Measurements from ENCODE around the gene APH1B.

Gene APH1B

DNA sequence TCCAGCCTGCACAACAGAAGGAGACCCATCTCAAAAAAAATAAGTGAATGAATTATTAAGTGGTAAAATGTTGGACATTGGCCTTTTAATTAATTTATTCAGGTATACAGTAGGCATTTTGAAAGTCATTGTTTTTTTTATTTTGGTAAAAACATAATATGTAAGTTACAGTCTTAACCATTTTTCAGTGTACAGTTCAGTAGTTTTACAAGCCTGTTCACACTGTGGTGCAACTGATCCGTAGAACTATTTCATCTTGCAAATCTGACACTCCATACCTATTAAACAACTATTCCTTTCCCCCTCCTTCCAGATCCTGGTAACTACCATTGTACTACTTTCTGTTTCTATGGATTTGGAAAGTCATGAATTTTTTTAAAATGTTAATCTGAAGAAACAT lies 36.1 kb upstream of the APH1B start:
- Mint-ChIP-seq H3K4me3 (no peak overlapping the region), H3K27ac (ENCODE audit: low read depth) (no peak overlapping the region), H3K9me3 (no peaks in the 10 kb centered on the region), H3K27me3 (no peaks in the 10 kb centered on the region), H3K4me1 (peaks cover 74% of the 10 kb centered on the region), H3K36me3 (ENCODE audit: insufficient read depth) (peaks cover 22% of the 10 kb centered on the region)
- DNase-seq (ENCODE audit: low spot score in 2 of 2) (no peak), ATAC-seq (replicated peaks; ENCODE audit: extremely low read depth, poor library complexity, severe bottlenecking) (no peak)

DNA sequence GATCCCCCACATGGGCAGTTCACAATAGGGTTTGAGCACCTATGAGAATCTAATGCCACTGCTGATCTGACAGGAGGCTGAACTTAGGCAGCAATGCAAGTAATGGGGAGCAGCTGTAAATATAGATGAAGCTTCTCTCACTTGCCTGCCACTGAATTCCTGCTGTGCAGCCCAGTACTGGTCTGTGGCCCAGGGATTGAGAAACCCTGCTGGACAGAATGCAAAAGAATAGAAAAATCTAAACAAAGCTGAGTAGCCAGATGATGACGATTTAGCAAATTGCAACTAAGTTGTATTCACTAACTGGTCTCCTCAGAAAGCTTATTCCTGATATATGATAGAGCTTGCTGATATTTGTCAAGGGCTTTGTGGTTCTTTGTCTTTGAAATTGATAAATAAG lies 34.3 kb upstream of the APH1B start:
- H3K27me3 Mint-ChIP-seq, result no peaks in the 10 kb centered on the region
- no peak for DNase-seq (ENCODE audit: low spot score in 2 of 2)
- ATAC-seq (replicated peaks; ENCODE audit: extremely low read depth, poor library complexity, severe bottlenecking), result no peak
- H3K36me3 Mint-ChIP-seq (ENCODE audit: insufficient read depth), result peaks cover 25% of the 10 kb centered on the region
- peak overlapping the region; percentile 68 for H3K27ac Mint-ChIP-seq (ENCODE audit: low read depth)
- peaks cover 67% of the 10 kb centered on the region for H3K4me1 Mint-ChIP-seq
- H3K9me3 Mint-ChIP-seq, result no peaks in the 10 kb centered on the region
- no peak overlapping the region for H3K4me3 Mint-ChIP-seq

DNA sequence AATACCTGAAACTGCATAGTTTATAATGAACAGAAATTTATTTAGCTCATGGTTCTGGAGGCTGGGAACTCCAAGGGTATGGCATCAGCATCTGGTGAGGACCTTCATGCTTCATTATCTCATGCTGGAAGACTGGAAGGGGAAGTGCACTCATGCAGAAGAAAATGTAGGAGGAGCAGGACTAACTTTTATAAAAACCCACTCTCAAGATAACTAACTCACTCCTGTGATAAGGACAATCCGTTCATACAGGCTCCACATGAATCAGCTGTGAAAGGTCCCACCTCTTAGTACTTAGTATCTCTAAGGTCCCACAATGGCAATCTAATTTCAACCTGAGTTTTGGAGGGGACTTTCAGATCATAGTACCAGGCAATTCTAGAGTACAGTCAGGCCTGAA lies 33.6 kb upstream of the APH1B start:
- H3K4me3 Mint-ChIP-seq, result no peak overlapping the region
- H3K27me3 Mint-ChIP-seq, result no peaks in the 10 kb centered on the region
- peaks cover 64% of the 10 kb centered on the region for H3K4me1 Mint-ChIP-seq
- H3K27ac Mint-ChIP-seq (ENCODE audit: low read depth), result peak overlapping the region; percentile 68
- H3K9me3 Mint-ChIP-seq, result no peaks in the 10 kb centered on the region
- H3K36me3 Mint-ChIP-seq (ENCODE audit: insufficient read depth), result peaks cover 29% of the 10 kb centered on the region
- no peak for ATAC-seq (replicated peaks; ENCODE audit: extremely low read depth, poor library complexity, severe bottlenecking)
- DNase-seq (ENCODE audit: low spot score in 2 of 2), result no peak

DNA sequence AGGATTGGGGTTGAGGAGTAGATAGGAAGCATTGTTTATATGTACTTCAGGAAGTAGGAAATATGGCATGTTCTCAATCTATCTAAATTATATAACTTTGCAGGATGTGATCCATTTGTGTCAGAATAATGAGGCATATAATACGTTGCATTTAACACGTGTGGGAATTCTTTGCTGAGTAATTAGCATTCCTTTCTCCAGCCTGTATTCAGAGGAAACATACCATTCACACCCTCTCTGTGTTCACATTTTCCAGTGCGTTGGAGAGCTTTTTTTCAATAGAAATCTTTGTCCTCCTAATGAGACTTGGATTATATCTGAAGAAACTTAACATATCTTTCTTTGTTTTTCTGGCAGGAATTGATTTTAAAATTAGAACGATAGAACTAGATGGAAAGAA lies 33.0 kb upstream of the APH1B start:
- DNase-seq (ENCODE audit: low spot score in 2 of 2) (no peak), ATAC-seq (replicated peaks; ENCODE audit: extremely low read depth, poor library complexity, severe bottlenecking) (no peak)
- peaks cover 66% of the 10 kb centered on the region for H3K4me1 Mint-ChIP-seq
- no peaks in the 10 kb centered on the region for H3K9me3 Mint-ChIP-seq
- no peaks in the 10 kb centered on the region for H3K27me3 Mint-ChIP-seq
- no peak overlapping the region for H3K4me3 Mint-ChIP-seq
- H3K36me3 Mint-ChIP-seq (ENCODE audit: insufficient read depth), result peaks cover 30% of the 10 kb centered on the region
- H3K27ac Mint-ChIP-seq (ENCODE audit: low read depth), result peak overlapping the region; percentile 68

DNA sequence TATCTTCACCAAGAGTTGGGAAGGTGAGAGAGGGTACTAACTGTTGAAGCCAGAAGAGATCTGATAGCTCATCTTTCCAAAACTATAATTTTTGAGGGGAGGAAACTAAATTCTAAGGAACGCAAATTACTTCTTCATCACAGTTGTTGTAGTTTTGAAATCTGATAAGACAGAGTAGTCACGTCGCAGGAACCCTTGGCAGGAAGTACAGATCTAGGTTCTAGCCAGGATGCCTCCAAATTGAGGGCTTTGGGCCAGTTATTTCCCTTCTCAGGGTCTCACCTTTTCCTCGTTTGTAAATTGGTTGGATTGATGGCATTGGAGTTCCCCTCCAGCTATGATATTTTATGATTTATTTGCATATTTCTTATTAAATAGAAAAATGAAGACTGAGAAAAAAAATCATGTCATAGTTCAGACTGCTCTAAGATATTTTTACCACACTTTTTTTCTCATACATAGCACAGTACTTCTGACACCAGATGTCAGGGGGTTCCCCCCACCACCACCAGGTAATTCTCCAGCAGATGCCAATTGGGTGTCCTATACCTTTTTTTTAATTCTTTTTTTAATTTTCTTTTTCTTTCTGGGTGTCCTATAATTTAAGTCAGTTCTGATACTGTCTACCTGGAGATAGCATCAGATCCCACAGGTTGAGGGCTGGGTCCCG lies 32.3 kb upstream of the APH1B start:
- no peak for DNase-seq (ENCODE audit: low spot score in 2 of 2)
- Mint-ChIP-seq H3K36me3 (ENCODE audit: insufficient read depth) (peaks cover 36% of the 10 kb centered on the region), H3K27me3 (no peaks in the 10 kb centered on the region), H3K4me3 (no peak overlapping the region), H3K4me1 (peaks cover 62% of the 10 kb centered on the region), H3K9me3 (no peaks in the 10 kb centered on the region), H3K27ac (ENCODE audit: low read depth) (peak overlapping the region; percentile 68)
- peak; percentile 75 for ATAC-seq (replicated peaks; ENCODE audit: extremely low read depth, poor library complexity, severe bottlenecking)

DNA sequence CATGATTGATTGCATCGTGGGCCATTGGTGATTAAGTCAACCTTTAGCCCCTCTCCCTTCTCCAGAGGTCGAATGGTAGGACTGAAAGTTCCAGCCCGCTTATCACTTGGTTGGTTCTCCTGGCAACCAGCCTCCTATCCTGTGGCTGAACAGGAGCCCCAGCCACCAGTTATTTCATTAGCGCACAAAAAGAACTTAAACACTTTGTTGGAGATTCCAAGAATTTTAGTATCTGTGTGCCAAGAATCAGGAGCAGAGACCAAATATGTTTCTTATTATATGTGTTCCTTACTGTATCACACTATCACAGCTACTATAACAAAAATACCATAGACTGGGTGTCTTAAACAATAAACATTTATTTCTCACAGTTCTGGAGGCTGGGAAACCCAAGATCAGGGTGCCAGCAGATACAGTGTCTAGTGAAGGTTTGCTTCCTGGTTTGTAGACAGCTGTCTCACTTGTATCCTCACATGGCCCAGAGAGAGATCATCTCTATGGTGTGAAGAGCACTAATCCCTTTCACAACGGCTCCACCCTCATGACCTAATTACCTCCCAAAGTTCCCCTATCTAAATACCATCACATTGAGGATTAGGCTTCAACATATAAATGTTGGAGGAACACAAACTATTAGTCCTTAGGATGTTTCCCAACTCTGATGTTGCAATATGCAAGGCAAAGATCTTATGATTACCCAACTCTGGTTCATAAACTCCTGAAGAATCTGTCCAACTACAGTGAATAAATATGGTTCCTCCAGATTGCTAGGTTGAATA lies 30.5 kb upstream of the APH1B start:
- peaks cover 41% of the 10 kb centered on the region for H3K36me3 Mint-ChIP-seq (ENCODE audit: insufficient read depth)
- H3K4me3 Mint-ChIP-seq, result no peak overlapping the region
- H3K27ac Mint-ChIP-seq (ENCODE audit: low read depth), result peak overlapping the region; percentile 36
- no peaks in the 10 kb centered on the region for H3K9me3 Mint-ChIP-seq
- DNase-seq (ENCODE audit: low spot score in 2 of 2) (no peak), ATAC-seq (replicated peaks; ENCODE audit: extremely low read depth, poor library complexity, severe bottlenecking) (no peak)
- peaks cover 63% of the 10 kb centered on the region for H3K4me1 Mint-ChIP-seq
- H3K27me3 Mint-ChIP-seq, result no peaks in the 10 kb centered on the region

DNA sequence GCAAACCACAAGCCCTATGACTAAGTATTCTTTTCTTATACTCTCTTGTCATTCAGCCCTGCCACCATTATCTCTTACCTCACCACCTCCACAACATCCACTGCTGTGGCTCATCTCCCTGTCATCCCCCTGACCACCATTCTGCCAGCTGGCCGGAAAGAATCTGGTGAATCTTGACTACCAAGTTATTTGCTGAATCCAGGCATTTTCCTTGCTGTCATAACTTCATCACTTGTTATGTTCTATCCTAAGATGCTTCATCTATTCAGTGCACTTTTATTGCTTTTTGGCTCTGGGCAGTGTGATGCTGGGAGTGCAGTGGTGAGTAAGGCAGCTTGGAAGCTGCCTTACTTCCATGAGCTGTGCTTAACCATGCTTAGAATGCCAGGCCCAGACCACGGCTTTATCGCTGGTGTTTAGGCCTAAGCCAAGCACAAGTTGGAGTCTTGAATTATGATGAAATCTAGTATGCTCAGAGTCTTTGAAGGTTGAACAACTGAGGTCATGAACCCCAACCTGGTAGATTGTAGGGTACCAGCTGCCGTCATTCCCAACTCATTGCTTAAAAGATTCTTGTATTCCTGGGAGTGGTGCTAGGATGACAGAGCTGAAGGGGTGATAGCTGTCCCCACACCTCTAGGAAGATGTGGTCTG lies 27.0 kb upstream of the APH1B start:
- H3K4me3 Mint-ChIP-seq, result no peak overlapping the region
- no peaks in the 10 kb centered on the region for H3K27me3 Mint-ChIP-seq
- H3K27ac Mint-ChIP-seq (ENCODE audit: low read depth), result no peak overlapping the region
- peaks cover 49% of the 10 kb centered on the region for H3K36me3 Mint-ChIP-seq (ENCODE audit: insufficient read depth)
- H3K9me3 Mint-ChIP-seq, result no peaks in the 10 kb centered on the region
- DNase-seq (ENCODE audit: low spot score in 2 of 2) (no peak), ATAC-seq (replicated peaks; ENCODE audit: extremely low read depth, poor library complexity, severe bottlenecking) (no peak)
- peaks cover 53% of the 10 kb centered on the region for H3K4me1 Mint-ChIP-seq

DNA sequence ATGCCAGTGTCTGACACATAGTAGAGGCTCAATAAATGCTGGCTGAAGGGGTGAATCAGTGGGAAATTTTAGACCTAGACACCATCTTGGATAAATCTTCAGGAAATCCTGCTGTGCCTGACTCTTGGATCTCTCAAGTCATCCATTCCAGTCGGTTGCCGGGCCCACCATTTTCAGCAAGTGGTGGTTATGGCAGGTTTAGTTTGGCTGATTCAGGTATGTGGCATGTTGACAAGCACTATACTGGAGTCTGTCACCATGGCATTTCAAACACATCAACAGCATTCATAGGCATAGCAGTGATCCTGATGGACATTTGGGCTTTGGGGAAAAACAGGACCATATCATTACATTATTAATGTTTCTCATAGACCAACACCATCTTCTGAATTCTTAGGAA lies 25.7 kb upstream of the APH1B start:
- Mint-ChIP-seq H3K4me3 (no peak overlapping the region), H3K27me3 (no peaks in the 10 kb centered on the region), H3K9me3 (no peaks in the 10 kb centered on the region), H3K4me1 (peaks cover 55% of the 10 kb centered on the region), H3K27ac (ENCODE audit: low read depth) (no peak overlapping the region), H3K36me3 (ENCODE audit: insufficient read depth) (peaks cover 55% of the 10 kb centered on the region)
- DNase-seq (ENCODE audit: low spot score in 2 of 2) (no peak), ATAC-seq (replicated peaks; ENCODE audit: extremely low read depth, poor library complexity, severe bottlenecking) (no peak)

DNA sequence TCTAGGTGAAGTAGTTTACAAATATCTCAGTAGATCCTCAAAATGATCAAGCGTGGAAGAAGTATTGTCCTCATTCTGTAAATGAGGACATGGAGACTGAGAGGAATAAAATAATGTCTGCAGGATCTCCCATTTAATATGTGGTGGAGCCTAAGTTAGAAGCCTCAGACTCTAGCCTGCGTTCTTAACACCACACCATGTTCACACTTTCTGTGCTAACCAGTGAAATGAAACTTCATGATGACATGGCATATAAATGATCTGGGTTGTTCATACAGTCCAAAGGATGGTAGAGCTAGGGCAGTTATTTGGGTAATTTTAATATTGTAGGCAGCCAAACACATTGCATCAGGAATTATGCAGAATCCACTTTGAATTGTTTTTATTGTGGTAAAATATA lies 25.1 kb upstream of the APH1B start:
- Mint-ChIP-seq H3K4me1 (peaks cover 49% of the 10 kb centered on the region), H3K27me3 (no peaks in the 10 kb centered on the region), H3K9me3 (no peaks in the 10 kb centered on the region), H3K4me3 (no peak overlapping the region), H3K36me3 (ENCODE audit: insufficient read depth) (peaks cover 56% of the 10 kb centered on the region), H3K27ac (ENCODE audit: low read depth) (no peak overlapping the region)
- DNase-seq (ENCODE audit: low spot score in 2 of 2), result no peak
- ATAC-seq (replicated peaks; ENCODE audit: extremely low read depth, poor library complexity, severe bottlenecking), result no peak

DNA sequence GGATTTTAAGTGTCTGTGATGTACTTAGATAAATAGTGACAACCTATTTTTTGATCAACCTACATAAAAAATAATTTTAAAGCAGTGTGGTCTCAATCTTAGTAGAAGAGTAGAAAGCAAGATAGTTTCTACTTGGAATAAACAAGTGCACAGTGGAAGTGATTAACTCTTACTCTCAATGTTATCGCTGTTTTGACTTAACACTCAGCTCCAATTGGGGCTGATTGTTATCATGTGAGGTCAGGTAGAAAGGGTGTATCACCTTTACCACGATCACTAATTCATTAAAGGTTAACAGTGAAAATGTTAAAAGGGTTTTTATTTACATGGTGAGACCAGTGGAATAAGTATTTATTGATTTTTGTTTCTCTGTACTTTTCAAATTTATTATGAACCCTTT lies 22.4 kb upstream of the APH1B start:
- Mint-ChIP-seq H3K9me3 (no peaks in the 10 kb centered on the region), H3K36me3 (ENCODE audit: insufficient read depth) (peaks cover 62% of the 10 kb centered on the region), H3K27ac (ENCODE audit: low read depth) (peak overlapping the region; percentile 90), H3K4me1 (peaks cover 36% of the 10 kb centered on the region), H3K27me3 (no peaks in the 10 kb centered on the region), H3K4me3 (no peak overlapping the region)
- DNase-seq (ENCODE audit: low spot score in 2 of 2) (no peak), ATAC-seq (replicated peaks; ENCODE audit: extremely low read depth, poor library complexity, severe bottlenecking) (no peak)

DNA sequence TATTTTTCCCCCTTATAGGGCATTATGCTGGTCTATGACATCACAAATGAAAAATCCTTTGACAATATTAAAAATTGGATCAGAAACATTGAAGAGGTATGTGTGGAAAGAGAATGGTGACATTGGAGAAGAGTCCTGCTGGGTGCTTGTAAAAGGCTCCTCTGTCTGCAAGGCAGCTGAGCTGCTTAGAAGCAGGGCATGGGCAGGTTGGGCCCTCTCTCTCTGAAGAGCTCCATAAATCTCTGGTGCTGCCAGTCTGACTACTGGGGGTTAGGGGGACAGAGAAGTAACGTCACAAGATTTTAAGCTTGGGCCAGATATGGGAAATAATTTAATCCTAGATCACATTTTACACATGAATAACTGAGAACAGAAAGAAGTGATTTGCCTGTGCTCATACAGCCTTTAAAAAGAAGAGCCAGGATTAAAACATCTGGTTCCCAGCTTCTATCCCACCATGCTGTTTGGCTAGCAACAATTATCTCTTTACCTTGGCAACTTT lies 21.9 kb upstream of the APH1B start:
- Mint-ChIP-seq H3K27me3 (no peaks in the 10 kb centered on the region), H3K36me3 (ENCODE audit: insufficient read depth) (peaks cover 60% of the 10 kb centered on the region), H3K4me1 (peaks cover 31% of the 10 kb centered on the region), H3K9me3 (no peaks in the 10 kb centered on the region), H3K4me3 (no peak overlapping the region), H3K27ac (ENCODE audit: low read depth) (peak overlapping the region; percentile 35)
- DNase-seq (ENCODE audit: low spot score in 2 of 2) (no peak), ATAC-seq (replicated peaks; ENCODE audit: extremely low read depth, poor library complexity, severe bottlenecking) (no peak)

DNA sequence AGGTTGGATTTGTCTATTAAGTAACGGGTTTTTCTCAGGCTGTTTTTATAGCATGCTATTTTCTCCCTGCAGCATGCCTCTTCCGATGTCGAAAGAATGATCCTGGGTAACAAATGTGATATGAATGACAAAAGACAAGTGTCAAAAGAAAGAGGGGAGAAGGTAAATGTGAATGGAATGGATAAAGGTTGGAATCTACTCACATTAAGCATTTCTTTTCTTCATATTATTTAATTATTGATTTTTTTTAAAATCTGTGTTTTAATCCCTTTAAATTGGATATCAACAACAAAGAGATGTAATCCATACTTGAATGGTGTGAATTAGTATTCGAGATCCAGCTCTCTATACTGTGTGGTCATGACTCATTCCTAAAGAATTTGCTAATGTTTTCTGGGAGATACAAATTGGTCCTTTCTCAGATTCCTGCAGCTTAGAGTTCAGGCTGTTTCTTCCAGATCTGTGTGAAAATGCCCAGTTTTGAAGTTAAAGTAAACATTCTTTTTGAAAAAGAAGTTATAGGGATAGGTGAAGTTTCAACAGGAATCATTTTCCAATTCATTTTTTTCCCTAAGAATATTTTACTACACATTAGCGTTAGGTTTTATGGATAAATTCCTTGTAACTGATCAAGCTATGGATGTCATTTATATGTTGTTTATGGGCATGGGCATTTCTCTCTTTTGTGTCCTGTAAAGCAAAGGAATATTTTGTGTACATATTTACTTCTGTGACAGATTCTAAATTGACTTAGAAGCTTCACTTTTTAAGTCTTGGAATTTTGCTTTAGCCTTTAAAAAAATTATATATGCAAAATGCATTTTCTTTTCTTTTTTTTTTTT lies 20.8 kb upstream of the APH1B start:
- no peak overlapping the region for H3K4me3 Mint-ChIP-seq
- DNase-seq (ENCODE audit: low spot score in 2 of 2) (no peak), ATAC-seq (replicated peaks; ENCODE audit: extremely low read depth, poor library complexity, severe bottlenecking) (no peak)
- no peaks in the 10 kb centered on the region for H3K9me3 Mint-ChIP-seq
- peaks cover 61% of the 10 kb centered on the region for H3K36me3 Mint-ChIP-seq (ENCODE audit: insufficient read depth)
- no peak overlapping the region for H3K27ac Mint-ChIP-seq (ENCODE audit: low read depth)
- no peaks in the 10 kb centered on the region for H3K27me3 Mint-ChIP-seq
- H3K4me1 Mint-ChIP-seq, result peaks cover 29% of the 10 kb centered on the region

Measured in central memory CD8-positive, alpha-beta T cell (primary cell).